Left renal pelvis (tissue), 4 donors: ENCODE data around the gene TMIGD2. TPM values are rescaled to one million over a fixed set of nuclear protein-coding genes. Genes with fewer than 3 reads are reported as not detected.
"Not testable (repeated sequence)": the region's sequence is repeated elsewhere in the genome, so short reads cannot be mapped to it uniquely, and the experiment has no call there.

Source experiments
- DNase-seq, 4 donors: peaks; one replicate each; pipeline ENCODE4 v3.0.0-alpha.2; 2013; ENCODE audit warnings: low read depth in 4 of 4, low spot score in 3 of 4
- polyA plus RNA-seq, 4 donors: library from polyadenylated mRNA; unstranded; fragments of 120-200 nt; gene quantifications; one replicate each; pipeline ENCODE4 v1.2.1, GENCODE V29; 2013; ENCODE audit not compliant: insufficient read length in 4 of 4

The TMIGD2 gene, protein sequence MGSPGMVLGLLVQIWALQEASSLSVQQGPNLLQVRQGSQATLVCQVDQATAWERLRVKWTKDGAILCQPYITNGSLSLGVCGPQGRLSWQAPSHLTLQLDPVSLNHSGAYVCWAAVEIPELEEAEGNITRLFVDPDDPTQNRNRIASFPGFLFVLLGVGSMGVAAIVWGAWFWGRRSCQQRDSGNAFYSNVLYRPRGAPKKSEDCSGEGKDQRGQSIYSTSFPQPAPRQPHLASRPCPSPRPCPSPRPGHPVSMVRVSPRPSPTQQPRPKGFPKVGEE
- polyA plus RNA-seq = under 1 TPM in 3 of 4 donors, not detected in 1; 0.21 to 0.56 (median 0.43) TPM

DNA sequence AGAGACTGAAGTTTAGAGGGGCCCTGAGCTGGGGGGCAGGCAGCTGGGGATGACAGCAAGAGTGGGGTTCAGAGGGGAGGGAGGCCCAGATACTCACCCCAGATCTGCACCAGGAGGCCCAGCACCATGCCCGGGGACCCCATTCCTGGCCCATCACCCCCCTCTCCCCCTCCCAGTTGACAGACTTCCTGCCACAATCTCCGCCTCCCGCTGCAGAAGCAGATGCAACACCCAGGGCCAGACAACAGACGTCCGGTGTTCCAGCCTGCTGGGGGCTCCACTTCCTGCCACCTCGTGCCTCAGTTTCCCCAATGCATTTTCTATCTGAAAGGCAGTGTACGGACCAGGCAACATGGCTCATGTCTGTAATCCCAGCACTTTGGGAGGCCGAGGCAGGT lies at the start of gene TMIGD2:
TMIGD2 (minus strand) TSS at position 147 of the 398 bp plus-strand sequence; CDS start at position 143, 4 bp downstream.
- DNase-seq = no peak

DNA sequence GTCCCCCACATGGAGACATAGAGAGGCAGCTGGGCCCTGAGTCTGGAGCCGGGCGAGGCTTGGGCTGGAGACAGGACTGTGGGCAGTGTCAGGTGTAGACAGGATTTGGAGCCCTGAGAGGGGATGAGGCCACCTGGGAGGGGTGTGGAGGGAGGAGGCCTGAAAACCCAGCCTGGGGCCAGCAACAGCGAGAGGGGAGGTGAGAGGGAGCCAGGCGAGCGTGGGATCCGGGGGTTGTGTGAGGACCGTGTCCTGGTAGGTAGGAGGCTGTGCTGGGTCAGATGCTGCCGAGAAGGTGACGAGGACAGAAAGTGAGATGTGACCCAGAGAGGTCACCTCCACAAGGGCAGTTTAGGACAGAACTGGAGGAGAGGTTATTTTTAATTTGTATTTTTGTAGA lies 48.5 kb upstream of the TMIGD2 start:
- no peak for DNase-seq

DNA sequence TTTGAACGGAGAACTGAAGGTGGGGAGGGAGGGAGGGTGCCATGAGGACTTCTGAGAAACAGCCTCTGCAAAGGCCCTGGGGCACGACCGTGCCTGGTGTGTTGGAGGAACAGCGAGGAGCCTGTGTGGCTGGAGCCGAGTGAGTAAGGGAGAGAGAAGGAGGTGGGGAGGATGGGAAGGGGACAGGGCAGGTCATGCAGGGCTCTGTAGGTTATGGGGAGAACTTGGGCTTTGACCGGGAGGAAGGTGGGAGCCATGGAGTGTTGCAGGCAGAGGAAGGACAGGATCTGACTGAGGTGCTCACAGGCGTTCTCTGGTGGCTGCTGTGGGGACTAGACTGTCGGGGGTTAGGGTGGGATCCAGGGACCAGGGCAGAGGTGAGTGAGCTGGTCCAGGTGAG lies 47.9 kb upstream of the TMIGD2 start:
- no peak for DNase-seq

DNA sequence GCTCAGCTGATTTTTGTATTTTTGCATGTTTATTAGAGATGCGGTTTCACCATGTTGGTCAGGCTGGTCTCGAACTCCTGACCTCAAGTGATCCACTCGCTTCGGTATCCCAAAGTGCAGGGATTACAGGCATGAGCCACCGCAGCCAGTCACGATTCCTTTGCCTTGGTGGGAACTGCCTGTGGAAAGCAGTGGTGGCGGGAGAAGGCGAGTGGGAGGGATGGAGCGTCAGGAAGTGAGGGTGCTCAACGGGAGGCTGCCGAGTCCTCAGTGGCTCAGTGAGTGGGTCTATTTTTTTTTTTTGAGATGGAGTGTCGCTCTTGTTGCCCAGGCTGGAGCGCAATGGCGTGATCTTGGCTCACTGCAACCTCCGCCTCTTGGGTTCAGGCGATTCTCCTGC lies 47.0 kb upstream of the TMIGD2 start:
- DNase-seq = not testable (repeated sequence)

DNA sequence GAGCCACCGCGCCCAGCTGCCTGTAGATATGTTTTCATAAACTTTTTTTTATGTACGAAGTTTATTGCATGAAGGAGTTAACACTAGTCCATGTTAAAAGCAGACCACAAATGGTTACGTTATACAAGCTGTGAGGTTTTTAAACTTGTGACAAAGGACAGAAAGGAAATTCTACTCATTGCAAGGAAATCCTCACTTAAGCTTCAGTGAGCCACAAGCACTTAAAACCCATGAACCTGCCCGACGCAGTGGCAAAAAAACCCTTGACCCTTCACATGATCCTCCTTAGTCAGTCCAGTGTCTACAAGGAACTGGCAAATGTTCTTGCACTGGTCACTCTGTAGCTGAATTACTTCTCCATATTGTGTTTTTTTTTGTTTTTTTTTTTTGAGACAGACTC lies 45.3 kb upstream of the TMIGD2 start:
- DNase-seq = no peak

DNA sequence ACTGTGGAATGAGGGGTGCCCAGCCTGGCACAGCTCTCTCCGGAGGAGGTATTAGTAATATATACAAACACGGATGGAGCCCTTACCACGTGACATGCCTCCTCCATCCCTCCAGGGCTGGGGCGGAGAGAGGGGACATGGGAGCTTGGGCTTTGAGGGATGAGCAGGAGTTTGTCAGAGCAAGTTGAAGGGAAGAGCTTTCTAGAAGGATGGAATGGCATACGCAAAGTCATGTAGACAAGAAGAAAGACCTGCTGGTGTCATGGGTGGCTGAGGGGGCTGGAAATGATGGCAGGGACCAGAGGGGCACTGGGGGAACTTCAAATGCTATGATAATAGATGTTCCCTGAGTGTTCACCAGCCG lies 43.8 kb upstream of the TMIGD2 start:
- DNase-seq = no peak

DNA sequence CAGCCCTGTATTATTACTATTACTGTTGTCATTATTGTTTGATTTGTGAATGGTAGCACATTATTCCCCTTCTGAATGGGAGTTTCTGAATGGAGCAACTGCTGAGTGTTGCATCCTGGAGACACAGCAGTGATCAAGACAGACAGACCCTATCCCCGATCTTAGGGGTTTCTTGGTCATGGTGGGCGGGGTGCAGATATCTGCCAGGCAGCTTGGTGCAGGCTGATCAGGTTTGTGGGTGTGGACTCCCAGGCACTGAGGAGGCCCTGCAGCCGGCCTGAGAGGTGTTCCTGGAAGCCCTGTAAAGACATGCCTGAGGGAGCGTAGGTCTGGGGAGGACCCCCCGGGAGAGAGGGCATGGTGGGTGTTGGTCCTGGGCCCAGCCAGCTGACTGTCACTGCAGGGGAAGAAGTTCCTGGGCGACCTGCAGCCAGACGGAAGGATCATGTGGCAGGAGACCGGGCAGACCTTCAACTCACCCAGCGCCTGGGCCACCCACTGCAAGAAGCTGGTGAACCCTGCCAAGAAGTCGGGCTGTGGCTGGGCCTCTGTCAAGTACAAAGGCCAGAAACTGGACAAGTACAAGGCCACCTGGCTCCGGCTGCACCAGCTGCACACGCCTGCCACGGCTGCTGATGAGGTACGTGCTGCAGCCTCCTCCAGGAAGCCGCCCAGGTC lies 43.3 kb upstream of the TMIGD2 start:
- no peak for DNase-seq

DNA sequence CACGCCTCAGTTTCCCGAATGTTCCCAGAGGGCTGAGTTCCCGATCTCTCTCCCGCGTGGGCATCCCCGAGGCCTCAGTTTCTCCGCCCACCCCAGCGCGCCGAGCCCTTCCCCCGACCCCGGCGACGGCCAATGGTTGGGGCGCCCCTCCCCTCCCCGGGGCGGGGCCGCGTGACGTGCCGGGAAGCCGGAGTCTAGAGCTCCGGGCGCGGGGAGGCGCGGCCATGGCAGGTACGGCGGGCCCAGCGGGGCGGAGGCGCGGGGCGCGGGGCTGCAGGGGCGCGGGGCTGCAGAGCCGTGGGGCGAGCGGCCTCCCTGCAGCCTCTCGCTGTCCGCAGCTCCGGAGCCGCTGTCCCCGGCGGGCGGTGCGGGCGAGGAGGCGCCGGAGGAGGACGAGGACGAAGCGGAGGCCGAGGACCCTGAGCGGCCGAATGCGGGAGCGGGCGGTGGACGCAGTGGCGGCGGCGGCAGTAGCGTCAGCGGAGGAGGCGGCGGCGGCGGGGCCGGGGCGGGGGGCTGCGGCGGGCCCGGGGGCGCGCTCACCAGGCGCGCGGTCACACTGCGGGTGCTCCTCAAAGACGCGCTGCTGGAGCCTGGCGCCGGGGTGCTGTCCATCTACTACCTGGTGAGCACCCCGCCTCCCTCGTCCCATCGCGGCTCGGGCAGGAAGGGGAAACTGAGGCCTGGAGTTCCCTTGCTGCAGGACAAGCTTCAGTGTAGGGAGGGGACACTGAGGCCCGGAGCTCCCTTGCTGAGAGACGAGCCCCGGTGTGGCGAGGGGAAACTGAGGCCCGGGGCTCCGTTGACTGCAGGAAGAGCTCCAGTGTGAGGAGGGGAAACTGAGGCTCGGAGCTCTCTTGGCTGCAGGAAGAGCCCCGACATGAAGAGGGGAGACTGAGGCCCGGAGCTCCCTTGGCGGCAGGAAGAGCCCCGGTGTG lies 41.5 kb upstream of the TMIGD2 start, which contains the start of gene MPND:
MPND (plus strand) TSS at position 193 of the 938 bp plus-strand sequence; CDS start at position 225, 32 bp downstream.
- DNase-seq = peak in 3 of 4 donors; percentile 79 to 82 (median 80)

DNA sequence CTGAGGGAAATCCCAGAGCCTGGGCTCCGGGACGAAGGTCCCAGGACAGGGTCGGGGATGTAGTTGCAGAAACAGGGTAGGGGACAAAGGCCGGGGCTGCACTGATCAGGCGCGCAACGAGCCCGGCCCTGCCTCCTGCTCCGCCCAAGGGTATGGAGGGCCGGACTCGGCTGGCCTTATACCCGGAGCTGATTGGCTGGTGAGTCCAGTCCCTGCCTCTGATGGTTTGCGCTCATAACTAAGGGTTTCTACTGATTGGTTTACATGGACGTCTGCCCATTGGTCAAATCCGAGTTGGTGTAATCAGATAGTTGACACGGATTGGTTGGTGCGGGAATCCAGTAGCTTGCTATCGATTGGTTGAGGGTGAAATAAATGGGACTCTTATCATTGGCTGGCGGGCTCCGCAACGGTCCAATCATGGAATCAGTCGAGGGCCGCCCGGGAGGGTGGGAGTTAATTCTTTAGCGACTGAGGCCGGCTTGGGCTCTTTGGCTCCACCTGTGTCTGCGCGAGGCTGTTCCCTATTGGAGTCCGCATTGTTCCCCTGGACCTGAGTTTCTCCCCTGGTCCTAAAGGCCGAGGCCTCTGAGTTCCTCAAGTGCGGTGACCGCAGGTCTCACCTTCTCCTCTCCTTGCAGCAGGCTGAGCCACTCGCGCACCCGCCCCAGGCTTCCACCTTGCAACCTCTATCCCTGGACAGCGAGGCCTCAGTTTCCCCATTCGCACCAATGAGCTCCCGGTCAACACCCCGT lies 40.6 kb upstream of the TMIGD2 start:
- DNase-seq = peak; percentile 99 to 100 (median 100)

DNA sequence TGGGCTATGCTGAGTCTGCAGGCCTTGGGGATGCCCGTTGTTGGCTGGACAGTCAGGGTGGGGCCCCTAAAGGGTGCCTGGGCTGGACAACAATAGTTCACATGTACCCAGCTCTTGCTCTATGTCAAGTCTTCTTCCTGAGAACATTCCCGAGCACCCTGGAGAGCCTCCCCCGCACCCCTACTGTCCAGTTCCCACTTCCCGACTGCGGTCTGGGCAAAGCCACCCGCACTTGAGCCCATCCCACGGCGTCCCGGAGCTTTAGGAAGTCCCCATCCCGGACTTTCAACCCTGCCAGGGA lies 40.1 kb upstream of the TMIGD2 start:
- DNase-seq = no peak

DNA sequence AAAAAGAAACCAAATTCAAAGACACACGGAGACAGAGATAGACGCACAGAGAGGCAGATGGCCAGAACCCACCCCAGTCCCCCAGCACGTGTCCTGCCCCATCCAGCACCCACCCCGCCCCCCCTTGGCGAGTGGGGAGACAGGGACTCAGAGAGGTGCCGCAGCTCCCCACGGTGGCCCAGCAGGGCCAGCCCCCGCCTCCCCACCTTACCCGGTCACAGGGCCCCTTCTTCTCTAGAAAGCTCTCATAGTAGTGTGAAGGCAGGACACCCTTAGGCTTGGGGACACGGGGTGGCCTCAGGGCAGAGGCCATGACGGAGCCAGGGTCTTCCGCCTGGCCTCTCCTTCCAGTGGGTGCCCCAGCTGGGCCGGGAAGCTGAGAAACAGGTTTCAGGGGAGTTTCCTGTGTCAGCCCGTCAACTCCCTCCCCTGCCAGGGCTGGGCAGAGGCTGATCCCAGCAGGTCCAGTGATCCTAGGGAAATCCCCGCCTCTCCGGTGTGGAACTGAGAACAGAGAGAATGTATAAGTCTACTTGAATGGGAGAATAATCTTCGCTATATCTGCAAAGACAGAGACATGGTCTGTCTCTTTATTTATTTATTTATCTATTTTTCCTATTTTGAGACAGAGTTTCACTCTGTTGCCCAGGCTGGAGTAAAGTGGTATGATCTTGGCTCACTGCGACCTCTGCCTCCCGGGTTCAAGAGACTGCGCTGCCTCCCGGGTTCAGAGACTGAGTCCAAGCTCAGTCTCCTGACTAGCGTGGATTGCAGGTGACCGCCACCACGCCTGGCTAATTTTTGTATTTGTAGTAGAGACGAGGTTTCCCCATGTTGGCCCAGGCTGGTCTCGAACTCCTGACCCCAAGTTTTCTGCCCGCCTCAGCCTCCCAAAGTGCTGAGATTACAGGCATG lies 36.5 kb upstream of the TMIGD2 start, which contains the start of gene STAP2:
STAP2 (minus strand) TSS at position 387 of the 915 bp plus-strand sequence; CDS start at position 313, 74 bp downstream.
- DNase-seq = peak in 1 of 4 donors; percentile 42

DNA sequence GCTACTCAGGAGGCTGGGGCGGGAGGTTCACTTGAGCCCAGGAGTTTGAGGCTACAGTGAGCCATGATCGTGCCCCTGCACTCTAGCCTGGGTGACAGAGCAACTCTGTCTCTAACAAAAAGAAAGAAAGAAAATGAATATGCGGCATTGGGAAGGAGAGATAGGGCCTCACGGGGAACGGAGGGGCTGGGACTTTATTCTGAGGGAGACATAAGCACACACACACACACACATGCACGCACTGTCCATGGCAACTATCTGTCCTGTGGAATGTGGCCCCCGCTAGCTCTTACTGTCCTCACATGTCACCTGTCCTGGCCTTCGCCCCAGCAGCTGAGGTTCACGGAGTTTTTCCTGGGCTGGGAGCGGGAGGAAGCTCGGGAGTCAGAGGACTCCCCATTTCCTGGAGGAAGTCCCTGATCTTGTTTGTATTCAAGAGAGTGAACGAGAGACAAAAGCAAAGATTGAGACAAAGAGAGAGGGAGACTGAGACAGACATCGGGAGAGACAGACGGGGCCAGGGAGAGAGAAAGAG lies 35.8 kb upstream of the TMIGD2 start:
- no peak for DNase-seq

DNA sequence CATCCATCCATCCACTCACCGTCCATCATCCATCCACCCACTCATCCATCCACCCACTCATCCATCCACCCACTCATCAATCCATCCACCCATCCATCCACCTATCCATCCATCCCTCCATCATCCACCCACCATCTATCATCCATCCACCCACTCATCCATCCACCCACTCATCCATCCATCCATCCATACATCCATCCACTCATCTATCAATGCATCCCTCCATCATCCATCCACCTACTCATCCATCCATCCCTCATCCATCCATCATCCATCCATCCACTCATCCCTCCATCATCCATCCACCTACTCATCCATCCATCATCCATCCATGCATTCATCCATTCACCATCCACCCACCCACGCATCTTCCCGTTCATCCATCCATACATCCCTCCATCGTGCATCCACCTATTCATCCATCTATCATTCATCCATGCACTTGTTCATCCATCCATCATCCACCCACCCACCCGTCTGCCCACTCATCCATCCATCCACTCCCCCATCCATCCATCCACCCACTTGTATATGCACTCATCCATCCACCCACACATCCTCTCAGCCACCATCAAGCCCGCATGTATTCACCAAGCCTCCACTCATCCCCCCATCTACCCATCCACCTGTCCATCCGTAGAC lies 32.9 kb upstream of the TMIGD2 start:
- DNase-seq = no peak

DNA sequence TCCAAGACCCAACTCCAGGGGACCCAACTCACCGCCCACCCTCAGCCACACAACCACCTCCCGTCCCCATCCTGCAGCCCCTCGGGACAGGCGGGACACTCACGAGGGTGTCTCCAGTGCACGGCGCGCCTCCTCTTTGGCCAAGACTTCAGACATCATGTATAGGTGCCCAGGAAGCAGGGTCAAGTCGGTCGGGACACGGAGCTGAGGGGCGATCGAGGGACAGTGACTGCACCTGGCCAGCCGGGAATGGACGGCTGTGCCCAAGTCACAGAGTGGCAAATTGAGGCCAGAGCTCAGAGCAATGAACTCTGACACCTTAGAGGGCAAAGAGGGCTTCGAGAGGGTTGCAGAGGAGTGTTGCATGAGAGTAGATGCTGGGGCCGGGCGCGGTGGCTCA lies 27.7 kb upstream of the TMIGD2 start:
- no peak for DNase-seq

DNA sequence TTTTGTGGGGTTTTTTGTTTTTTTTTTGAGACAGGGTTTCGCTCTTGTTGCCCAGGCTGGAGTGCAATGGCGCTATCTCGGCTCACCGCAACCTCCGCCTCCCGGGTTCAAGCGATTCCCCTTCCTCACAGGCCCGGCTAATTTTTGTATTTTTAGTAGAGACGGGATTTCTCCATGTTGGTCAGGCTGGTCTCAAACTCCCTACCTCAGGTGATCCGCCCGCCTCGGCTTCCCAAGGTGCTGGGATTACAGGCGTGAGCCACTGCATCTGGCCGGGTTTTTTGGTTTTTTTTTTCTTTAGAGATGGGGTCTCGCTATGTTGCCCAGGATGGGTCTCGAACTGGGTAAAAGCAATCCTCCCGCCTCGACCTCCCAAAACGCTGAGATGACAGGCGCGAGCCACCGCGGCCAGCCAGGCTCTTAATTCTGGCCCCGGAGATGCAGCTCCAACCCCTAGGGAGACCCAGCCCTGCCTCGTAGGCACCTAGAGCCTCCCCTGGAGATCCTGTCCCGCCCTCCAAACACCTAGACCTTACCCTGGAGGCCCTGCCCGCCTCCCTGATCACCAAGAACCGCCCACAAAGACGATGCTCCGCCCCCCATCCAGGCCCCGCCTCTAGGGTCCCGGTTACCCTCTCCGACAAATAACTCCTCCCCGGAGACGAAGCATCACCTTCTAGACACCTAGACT lies 26.9 kb upstream of the TMIGD2 start:
- not testable (repeated sequence) for DNase-seq

DNA sequence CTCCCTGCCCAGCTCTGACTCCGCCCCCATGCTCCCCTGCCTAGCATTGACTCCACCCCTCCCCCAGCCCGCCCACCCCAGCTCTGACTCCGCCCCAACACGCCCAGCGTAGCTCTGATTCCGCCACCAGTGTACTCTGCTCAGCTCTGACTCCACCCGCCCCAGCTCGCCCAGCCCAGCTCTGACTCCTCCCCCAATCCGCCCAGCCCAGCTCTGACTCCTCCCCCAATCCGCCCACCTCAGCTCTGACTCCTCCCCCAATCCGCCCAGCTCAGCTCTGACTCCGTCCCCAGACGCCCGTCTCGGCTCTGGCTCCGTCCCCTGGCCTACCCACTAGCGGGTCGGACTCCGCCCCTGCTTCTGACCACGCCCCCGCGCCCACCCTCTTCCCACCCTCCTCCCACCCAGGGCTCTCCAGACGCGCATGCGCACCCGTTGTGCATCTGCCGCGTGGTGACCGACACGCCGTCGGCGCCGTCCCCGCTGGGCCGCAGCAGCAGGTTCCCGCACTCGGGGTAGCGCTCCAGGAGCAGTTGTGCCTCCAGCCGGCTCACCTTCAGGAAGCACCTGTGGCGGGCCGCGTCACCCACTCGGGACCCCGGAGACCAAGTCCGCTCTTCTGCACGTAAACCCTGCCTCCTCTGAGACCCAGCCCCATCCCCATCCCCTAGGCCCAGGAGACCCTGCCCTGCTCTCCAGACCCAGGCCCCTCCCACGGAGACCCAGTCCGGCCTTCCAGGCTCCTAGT lies 26.2 kb upstream of the TMIGD2 start:
- peak; percentile 86 to 93 (median 88) for DNase-seq

DNA sequence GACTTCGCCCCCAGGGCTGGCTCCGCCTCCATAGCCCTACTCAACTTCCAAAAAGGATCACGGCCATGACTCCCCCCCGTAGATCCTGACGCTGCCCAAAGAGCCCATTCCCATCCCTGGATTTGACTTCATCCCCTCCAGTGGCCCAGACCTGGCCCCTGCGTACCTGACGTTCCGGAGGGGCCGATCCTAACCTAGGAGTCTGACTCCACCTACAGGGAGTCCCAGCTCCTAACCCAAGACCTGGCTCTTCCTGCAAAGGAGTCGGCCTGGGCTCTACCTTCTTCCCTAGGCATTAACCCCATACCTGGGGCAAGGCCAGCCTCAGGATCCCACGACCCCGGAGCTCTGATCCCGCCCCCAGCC lies 25.7 kb upstream of the TMIGD2 start:
- DNase-seq = no peak
